Lower lobe of right lung (tissue), 2 donors: ENCODE results near the gene SBK3. TPM values are rescaled to one million over a fixed set of nuclear protein-coding genes. Genes with fewer than 3 reads are reported as not detected.
A peak's percentile ranks its signal among the peaks of the same experiment; 100 is the strongest.

Source experiments
- ATAC-seq, 2 donors: fragments of 200-7000 bp; cut with Tn5 transposase; one replicate each; pipeline ENCODE4 v1.9.1; 2020 to 2022; ENCODE audit warnings: mild to moderate bottlenecking in 2 of 2, moderate library complexity in 2 of 2
- DNase-seq: peaks from one replicate; pipeline ENCODE4 v3.0.0-alpha.2; 2020
- H3K27ac ChIP-seq: fragments of 200-600 bp; one replicate; pipeline ENCODE4 v1.8.0; 2022
- H3K27me3 ChIP-seq: fragments of 200-600 bp; one replicate; pipeline ENCODE4 v1.8.0; 2022; ENCODE audit warnings: low read depth
- H3K36me3 ChIP-seq: fragments of 200-600 bp; one replicate; pipeline ENCODE4 v1.8.0; 2022; ENCODE audit warnings: mild to moderate bottlenecking
- H3K4me1 ChIP-seq: fragments of 200-600 bp; one replicate; pipeline ENCODE4 v1.8.0; 2022
- H3K4me3 ChIP-seq: fragments of 200-600 bp; one replicate; pipeline ENCODE4 v1.8.0; 2022; ENCODE audit warnings: mild to moderate bottlenecking
- H3K9me3 ChIP-seq: fragments of 200-600 bp; one replicate; pipeline ENCODE4 v1.8.0; 2022
- CTCF ChIP-seq: fragments of 200-600 bp; IDR thresholded peaks from one replicate; pipeline ENCODE4 v1.8.0; 2022; ENCODE audit warnings: antibody characterized with exemption, mild to moderate bottlenecking
- intact Hi-C: fragments of 100-400 bp; cut with DNase I; formaldehyde crosslinking; loops from one replicate; pipeline ENCODE4 v1.11.0; 2022
- total RNA-seq: library from RNA; stranded (reverse); fragmentation: NEBNext Ultra II Directional; extraction: Animal tissue kit (Norgen Biotek cat#: 25700); gene quantifications from one replicate; pipeline ENCODE4 v1.2.1, GENCODE V29; 2021
- donor health status: DM: no; HTN: yes; CAD: no; lungs with severe emphysema.

Gene SBK3
- total RNA-seq, 1 donor from 2014 or later, result 0.80 TPM

GRCh38 chr19:55504981-55505380 is 40.4 kb downstream of the SBK3 start:
- TF ChIP-seq CTCF, result no peak
- DNase-seq, result no peak
- H3K4me3 ChIP-seq, result no peak overlapping the region
- no peaks in the 10 kb centered on the region for H3K9me3 ChIP-seq
- H3K4me1 ChIP-seq, result peaks cover 8% of the 10 kb centered on the region
- ATAC-seq, result no peak
- intact Hi-C loops, result no loop called here
- H3K27ac ChIP-seq, result no peak overlapping the region
- H3K27me3 ChIP-seq, result no peaks in the 10 kb centered on the region
- H3K36me3 ChIP-seq, result no peaks in the 10 kb centered on the region

GRCh38 chr19:55504252-55504603 is 41.1 kb downstream of the SBK3 start:
- DNase-seq, result no peak
- Histone ChIP-seq H3K36me3 (no peaks in the 10 kb centered on the region), H3K27ac (peak overlapping the region; percentile 63), H3K4me1 (peaks cover 8% of the 10 kb centered on the region), H3K4me3 (peak overlapping the region; percentile 50), H3K27me3 (no peaks in the 10 kb centered on the region), H3K9me3 (no peaks in the 10 kb centered on the region)
- TF ChIP-seq CTCF, result peak; percentile 32
- ATAC-seq, result no peak
- intact Hi-C loops, result no loop called here

GRCh38 chr19:55503502-55504251 is 41.7 kb downstream of the SBK3 start:
- peak; percentile 93 for DNase-seq
- H3K27me3 ChIP-seq, result no peaks in the 10 kb centered on the region
- peak; percentile 100 for TF ChIP-seq CTCF
- no peaks in the 10 kb centered on the region for H3K36me3 ChIP-seq
- H3K27ac ChIP-seq, result peak overlapping the region; percentile 63
- intact Hi-C loops, result no loop called here
- ATAC-seq, result peak; percentile 97 to 99
- H3K9me3 ChIP-seq, result no peaks in the 10 kb centered on the region
- H3K4me1 ChIP-seq, result peaks cover 8% of the 10 kb centered on the region
- H3K4me3 ChIP-seq, result peak overlapping the region; percentile 50

GRCh38 chr19:55503157-55503501 is 42.2 kb downstream of the SBK3 start:
- no peaks in the 10 kb centered on the region for H3K9me3 ChIP-seq
- no peak for TF ChIP-seq CTCF
- H3K4me3 ChIP-seq, result peak overlapping the region; percentile 50
- H3K27me3 ChIP-seq, result no peaks in the 10 kb centered on the region
- intact Hi-C loops, result no loop called here
- no peak overlapping the region for H3K27ac ChIP-seq
- ATAC-seq, result no peak
- peaks cover 8% of the 10 kb centered on the region for H3K4me1 ChIP-seq
- DNase-seq, result no peak
- no peaks in the 10 kb centered on the region for H3K36me3 ChIP-seq

GRCh38 chr19:55502197-55502952 is 43.0 kb downstream of the SBK3 start:
- DNase-seq (no peak), ATAC-seq (no peak)
- intact Hi-C loops, result no loop called here
- no peaks in the 10 kb centered on the region for H3K9me3 ChIP-seq
- no peaks in the 10 kb centered on the region for H3K27me3 ChIP-seq
- H3K4me3 ChIP-seq, result no peak overlapping the region
- no peak for TF ChIP-seq CTCF
- no peaks in the 10 kb centered on the region for H3K36me3 ChIP-seq
- no peak overlapping the region for H3K27ac ChIP-seq
- peaks cover 8% of the 10 kb centered on the region for H3K4me1 ChIP-seq
